ENCODE results near the gene FEV.

The FEV gene

GRCh38 chr2:219017201-219017931 is 32.4 kb upstream of the FEV start:
- DNase-seq (ENCODE audit: low read depth): no peak

GRCh38 chr2:219016721-219017120 is 31.7 kb upstream of the FEV start:
- no peak for DNase-seq (ENCODE audit: low read depth)

GRCh38 chr2:219010873-219011272 is 25.9 kb upstream of the FEV start:
- DNase-seq (ENCODE audit: low read depth): no peak

GRCh38 chr2:219010162-219010756 is 25.3 kb upstream of the FEV start:
- no peak for DNase-seq (ENCODE audit: low read depth)

GRCh38 chr2:219009294-219009693 is 24.3 kb upstream of the FEV start:
- no peak for DNase-seq (ENCODE audit: low read depth)

- DNase-seq (ENCODE audit: low read depth): no peak
These were observed 19.0 kb upstream of the FEV start for GRCh38 chr2:219003979-219004378.

GRCh38 chr2:219003267-219003634 is 18.3 kb upstream of the FEV start:
- no peak for DNase-seq (ENCODE audit: low read depth)

GRCh38 chr2:219002395-219003266 is 17.6 kb upstream of the FEV start:
- DNase-seq (ENCODE audit: low read depth): peak; percentile 19

GRCh38 chr2:219001577-219002394 is 16.8 kb upstream of the FEV start:
- DNase-seq (ENCODE audit: low read depth): peak; percentile 19

GRCh38 chr2:219001100-219001576 is 16.2 kb upstream of the FEV start:
- DNase-seq (ENCODE audit: low read depth): no peak

- no peak for DNase-seq (ENCODE audit: low read depth)
These were observed 15.6 kb upstream of the FEV start for GRCh38 chr2:219000569-219000960.

- no peak for DNase-seq (ENCODE audit: low read depth)
These were observed 15.0 kb upstream of the FEV start for GRCh38 chr2:218999881-219000568.

GRCh38 chr2:218999021-218999880 is 14.3 kb upstream of the FEV start:
- DNase-seq (ENCODE audit: low read depth): no peak

GRCh38 chr2:218998414-218999002 is 13.5 kb upstream of the FEV start:
- no peak for DNase-seq (ENCODE audit: low read depth)

GRCh38 chr2:218997731-218998130 is 12.7 kb upstream of the FEV start:
- DNase-seq (ENCODE audit: low read depth): no peak

GRCh38 chr2:218996937-218997336 is 12.0 kb upstream of the FEV start:
- no peak for DNase-seq (ENCODE audit: low read depth)

- peak; percentile 62 for DNase-seq (ENCODE audit: low read depth)
These were observed 11.2 kb upstream of the FEV start for GRCh38 chr2:218995972-218996711.

- no peak for DNase-seq (ENCODE audit: low read depth)
These were observed 10.6 kb upstream of the FEV start for GRCh38 chr2:218995561-218995960.

Measured in activated T-helper 9 cell treated with anti-CD3 and anti-CD28 coated beads, Interleukin-2, amount 50 U/mL, for 16 hours (primary cell).